Lower lobe of right lung (tissue), 2 donors: ENCODE data around the gene SLC25A22. TPM values are rescaled to one million over a fixed set of nuclear protein-coding genes. Genes with fewer than 3 reads are reported as not detected.

Experiments
- ATAC-seq, 2 donors: fragments of 200-7000 bp; cut with Tn5 transposase; one replicate each; pipeline ENCODE4 v1.9.1; 2020 to 2022; ENCODE audit warnings: mild to moderate bottlenecking in 2 of 2, moderate library complexity in 2 of 2
- DNase-seq: peaks from one replicate; pipeline ENCODE4 v3.0.0-alpha.2; 2020
- H3K27ac ChIP-seq: fragments of 200-600 bp; one replicate; pipeline ENCODE4 v1.8.0; 2022
- H3K27me3 ChIP-seq: fragments of 200-600 bp; one replicate; pipeline ENCODE4 v1.8.0; 2022; ENCODE audit warnings: low read depth
- H3K36me3 ChIP-seq: fragments of 200-600 bp; one replicate; pipeline ENCODE4 v1.8.0; 2022; ENCODE audit warnings: mild to moderate bottlenecking
- H3K4me1 ChIP-seq: fragments of 200-600 bp; one replicate; pipeline ENCODE4 v1.8.0; 2022
- H3K4me3 ChIP-seq: fragments of 200-600 bp; one replicate; pipeline ENCODE4 v1.8.0; 2022; ENCODE audit warnings: mild to moderate bottlenecking
- H3K9me3 ChIP-seq: fragments of 200-600 bp; one replicate; pipeline ENCODE4 v1.8.0; 2022
- intact Hi-C: fragments of 100-400 bp; cut with DNase I; formaldehyde crosslinking; loops from one replicate; pipeline ENCODE4 v1.11.0; 2022
- total RNA-seq: library from RNA; stranded (reverse); fragmentation: NEBNext Ultra II Directional; extraction: Animal tissue kit (Norgen Biotek cat#: 25700); gene quantifications from one replicate; pipeline ENCODE4 v1.2.1, GENCODE V29; 2021
- TF ChIP-seq, protein P1 (sequence below): fragments of 200-600 bp; IDR thresholded peaks from one replicate; pipeline ENCODE4 v1.8.0; 2022; ENCODE audit warnings: antibody characterized with exemption, mild to moderate bottlenecking
- donor health status: DM: no; HTN: yes; CAD: no; lungs with severe emphysema.

Gene SLC25A22
- total RNA-seq, 1 donor from 2014 or later: 18.2 TPM

DNA sequence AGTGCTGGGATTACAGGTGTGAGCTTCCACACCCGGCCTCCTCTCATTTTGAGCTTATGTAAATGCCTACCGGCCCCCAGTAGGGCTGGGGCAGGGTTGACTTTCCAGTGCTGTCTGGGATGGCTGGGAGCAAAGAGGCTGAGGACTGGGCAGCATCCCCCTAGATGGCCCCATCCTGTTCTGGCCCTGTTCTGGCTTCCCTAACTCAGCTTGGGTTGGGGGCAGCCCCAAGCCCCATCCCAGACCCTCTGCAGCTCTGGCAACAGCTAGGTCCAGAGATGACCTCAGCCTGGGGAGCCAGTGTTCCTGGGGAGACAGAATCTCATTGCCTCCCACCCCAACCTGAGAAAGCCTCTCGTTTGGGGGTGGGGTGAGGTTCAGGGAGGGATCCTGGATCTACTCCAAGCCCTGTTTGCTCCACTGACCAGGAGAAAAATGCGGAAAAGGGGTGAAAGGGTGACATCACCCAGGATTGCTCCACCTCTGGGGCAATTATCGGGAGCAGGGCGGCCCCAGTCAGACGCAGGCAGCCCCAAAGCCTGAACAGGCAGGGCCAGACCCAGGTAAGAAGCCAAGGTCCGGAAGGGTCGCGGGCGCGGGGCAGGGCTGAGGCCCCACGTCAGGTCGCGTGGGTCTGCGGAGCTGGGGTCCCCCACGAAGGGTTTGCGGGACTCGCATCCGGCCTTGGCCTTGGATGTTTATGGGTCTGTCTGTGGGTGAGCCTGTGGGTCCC is 20.5 kb upstream of the SLC25A22 start, which contains the start of gene PNPLA2:
PNPLA2 (plus strand) TSS at position 519 of the 733 bp plus-strand sequence. CDS start 805 bp downstream, outside the sequence.
- H3K9me3 ChIP-seq: no peaks in the 10 kb centered on the region
- H3K36me3 ChIP-seq: peaks cover 27% of the 10 kb centered on the region
- intact Hi-C loops: no loop called here
- DNase-seq (no peak), ATAC-seq (peak; percentile 36 to 53)
- H3K4me3 ChIP-seq: peak within 1 kb of the TSS; percentile 68
- H3K27me3 ChIP-seq: no peaks in the 10 kb centered on the region
- peaks cover 32% of the 10 kb centered on the region for H3K4me1 ChIP-seq
- TF ChIP-seq, protein P1, sequence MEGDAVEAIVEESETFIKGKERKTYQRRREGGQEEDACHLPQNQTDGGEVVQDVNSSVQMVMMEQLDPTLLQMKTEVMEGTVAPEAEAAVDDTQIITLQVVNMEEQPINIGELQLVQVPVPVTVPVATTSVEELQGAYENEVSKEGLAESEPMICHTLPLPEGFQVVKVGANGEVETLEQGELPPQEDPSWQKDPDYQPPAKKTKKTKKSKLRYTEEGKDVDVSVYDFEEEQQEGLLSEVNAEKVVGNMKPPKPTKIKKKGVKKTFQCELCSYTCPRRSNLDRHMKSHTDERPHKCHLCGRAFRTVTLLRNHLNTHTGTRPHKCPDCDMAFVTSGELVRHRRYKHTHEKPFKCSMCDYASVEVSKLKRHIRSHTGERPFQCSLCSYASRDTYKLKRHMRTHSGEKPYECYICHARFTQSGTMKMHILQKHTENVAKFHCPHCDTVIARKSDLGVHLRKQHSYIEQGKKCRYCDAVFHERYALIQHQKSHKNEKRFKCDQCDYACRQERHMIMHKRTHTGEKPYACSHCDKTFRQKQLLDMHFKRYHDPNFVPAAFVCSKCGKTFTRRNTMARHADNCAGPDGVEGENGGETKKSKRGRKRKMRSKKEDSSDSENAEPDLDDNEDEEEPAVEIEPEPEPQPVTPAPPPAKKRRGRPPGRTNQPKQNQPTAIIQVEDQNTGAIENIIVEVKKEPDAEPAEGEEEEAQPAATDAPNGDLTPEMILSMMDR: no peak
- peak within 1 kb of the TSS; percentile 95 for H3K27ac ChIP-seq

DNA sequence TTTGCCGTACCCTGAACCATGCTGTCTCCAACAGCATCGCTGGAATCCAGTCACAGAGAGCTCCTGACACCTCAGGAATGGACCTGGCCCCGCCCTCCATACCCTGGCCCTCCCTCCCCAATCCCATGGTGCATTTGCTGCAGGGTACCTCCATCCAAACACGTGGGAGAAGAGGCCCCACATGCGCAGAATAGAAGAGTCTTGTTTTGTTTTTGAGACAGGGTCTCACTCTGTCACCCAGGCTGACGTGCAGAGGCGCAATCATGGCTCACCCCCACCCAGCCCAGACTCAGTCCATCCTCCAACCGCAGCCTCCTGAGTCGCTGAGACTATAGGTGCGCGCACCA is 18.3 kb upstream of the SLC25A22 start:
- H3K36me3 ChIP-seq: peaks cover 28% of the 10 kb centered on the region
- ATAC-seq (no peak), DNase-seq (no peak)
- H3K4me3 ChIP-seq: no peak overlapping the region
- H3K27ac ChIP-seq: no peak overlapping the region
- no peaks in the 10 kb centered on the region for H3K27me3 ChIP-seq
- peaks cover 26% of the 10 kb centered on the region for H3K4me1 ChIP-seq
- H3K9me3 ChIP-seq: no peaks in the 10 kb centered on the region
- intact Hi-C loops: no loop called here
- TF ChIP-seq, protein P1: no peak

DNA sequence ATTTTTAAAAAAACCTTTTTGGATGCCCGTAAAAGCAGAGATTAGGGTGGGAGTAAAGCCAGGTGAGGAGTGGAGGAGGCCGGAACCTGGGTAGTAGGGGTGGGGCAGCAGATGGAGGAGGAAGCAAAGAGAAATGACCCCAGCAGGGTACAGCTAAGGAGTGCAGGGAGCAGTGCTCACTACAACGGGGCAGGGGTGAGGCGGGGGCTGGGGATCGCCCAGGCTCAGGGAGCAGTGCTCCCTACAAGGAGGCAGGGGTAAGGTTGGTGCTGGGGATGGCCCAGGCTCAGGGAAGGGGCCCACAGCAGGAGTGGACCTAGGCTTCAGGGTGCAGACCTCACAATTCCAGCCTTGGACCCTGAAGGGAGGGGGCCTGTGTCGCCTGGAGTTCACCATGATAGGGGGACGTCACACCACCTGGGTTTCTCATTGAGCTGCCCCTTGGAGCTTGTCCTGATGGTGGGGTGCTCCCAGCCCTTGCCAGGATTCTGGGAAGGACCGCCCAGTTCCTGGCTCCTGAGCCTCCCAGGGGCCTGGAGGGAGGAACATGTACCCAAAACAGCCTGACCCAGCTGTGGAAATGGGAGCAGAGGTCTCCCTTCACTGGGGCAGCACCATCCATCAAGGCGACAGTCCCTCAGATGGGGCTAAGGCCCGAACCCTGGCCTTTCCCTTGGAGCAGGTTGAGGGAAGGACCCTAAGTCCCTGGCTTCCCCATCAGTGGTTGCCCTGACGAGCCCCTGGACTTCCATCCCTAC is 17.8 kb upstream of the SLC25A22 start:
- TF ChIP-seq, protein P1: no peak
- no peaks in the 10 kb centered on the region for H3K27me3 ChIP-seq
- DNase-seq: no peak
- H3K4me3 ChIP-seq: no peak overlapping the region
- H3K9me3 ChIP-seq: no peaks in the 10 kb centered on the region
- peaks cover 26% of the 10 kb centered on the region for H3K4me1 ChIP-seq
- no peak overlapping the region for H3K27ac ChIP-seq
- peaks cover 33% of the 10 kb centered on the region for H3K36me3 ChIP-seq
- ATAC-seq: no peak
- intact Hi-C loops: no loop called here

DNA sequence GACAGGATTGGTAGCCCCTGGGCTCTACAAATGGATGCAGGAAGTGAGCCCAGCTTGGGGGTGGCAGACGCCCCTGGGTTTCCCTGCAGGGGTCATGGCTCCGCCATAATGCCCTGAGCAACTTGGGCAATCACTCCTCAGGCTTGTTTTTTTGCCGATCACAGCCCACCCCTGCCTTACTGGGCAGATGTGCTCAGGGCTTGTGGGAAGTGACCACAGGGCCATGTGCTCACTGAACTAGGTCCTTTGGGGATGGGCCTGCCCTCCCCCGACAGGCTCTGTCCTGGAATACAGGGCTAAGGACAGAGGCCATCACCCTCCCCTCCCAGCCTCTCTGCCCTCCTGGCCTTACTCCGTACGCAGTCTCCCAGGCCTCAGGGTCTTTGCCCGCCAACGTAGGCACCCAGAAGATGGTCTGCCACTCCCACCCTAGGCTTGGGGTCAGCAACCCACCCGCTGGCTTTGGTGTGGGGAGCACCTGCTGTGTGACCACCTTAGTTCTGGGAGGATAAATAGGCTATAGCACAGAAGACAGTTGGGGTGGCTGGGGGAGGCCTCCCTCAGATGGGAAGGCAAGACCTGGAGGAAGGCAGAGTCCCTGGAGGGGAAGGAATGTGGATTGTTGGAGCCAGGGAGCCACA is 15.5 kb upstream of the SLC25A22 start:
- H3K36me3 ChIP-seq: peaks cover 33% of the 10 kb centered on the region
- H3K4me3 ChIP-seq: no peak overlapping the region
- no peak for DNase-seq
- no peaks in the 10 kb centered on the region for H3K27me3 ChIP-seq
- peaks cover 26% of the 10 kb centered on the region for H3K4me1 ChIP-seq
- no peak for ATAC-seq
- intact Hi-C loops: no loop called here
- no peak overlapping the region for H3K27ac ChIP-seq
- TF ChIP-seq, protein P1: no peak
- no peaks in the 10 kb centered on the region for H3K9me3 ChIP-seq

DNA sequence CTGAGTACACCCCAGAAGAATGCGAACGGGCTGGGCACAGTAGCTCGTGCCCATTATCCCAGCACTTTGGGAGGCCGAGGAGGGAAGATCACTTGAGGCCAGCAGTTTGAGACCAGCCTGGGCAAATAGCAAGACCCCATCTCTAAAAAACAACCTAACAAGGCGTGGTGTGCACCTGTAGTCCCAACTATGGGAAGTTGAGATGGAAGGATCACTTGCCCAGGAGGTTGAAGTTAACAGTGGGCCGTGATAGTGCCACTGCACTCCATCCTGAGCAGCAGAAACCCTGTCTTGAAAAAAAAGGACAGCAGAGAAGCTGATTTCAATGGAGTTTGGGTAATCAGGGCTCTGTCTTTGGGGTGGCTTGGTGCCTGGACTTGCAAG is 15.0 kb upstream of the SLC25A22 start:
- Histone ChIP-seq H3K27ac (no peak overlapping the region), H3K4me1 (peaks cover 28% of the 10 kb centered on the region), H3K36me3 (peaks cover 33% of the 10 kb centered on the region), H3K27me3 (no peaks in the 10 kb centered on the region), H3K9me3 (no peaks in the 10 kb centered on the region), H3K4me3 (no peak overlapping the region)
- intact Hi-C loops: no loop called here
- TF ChIP-seq, protein P1: no peak
- no peak for DNase-seq
- no peak for ATAC-seq
